IPS-NIHi7 (cell line): Measurements from ENCODE around the gene NT5M.
A peak's percentile ranks its signal among the peaks of the same experiment; 100 is the strongest.

Source experiments
- DNase-seq: peaks from one replicate; pipeline ENCODE4 v3.0.0; 2012; ENCODE audit warnings: mixed read lengths; ENCODE audit errors: extremely low spot score

The NT5M gene

DNA sequence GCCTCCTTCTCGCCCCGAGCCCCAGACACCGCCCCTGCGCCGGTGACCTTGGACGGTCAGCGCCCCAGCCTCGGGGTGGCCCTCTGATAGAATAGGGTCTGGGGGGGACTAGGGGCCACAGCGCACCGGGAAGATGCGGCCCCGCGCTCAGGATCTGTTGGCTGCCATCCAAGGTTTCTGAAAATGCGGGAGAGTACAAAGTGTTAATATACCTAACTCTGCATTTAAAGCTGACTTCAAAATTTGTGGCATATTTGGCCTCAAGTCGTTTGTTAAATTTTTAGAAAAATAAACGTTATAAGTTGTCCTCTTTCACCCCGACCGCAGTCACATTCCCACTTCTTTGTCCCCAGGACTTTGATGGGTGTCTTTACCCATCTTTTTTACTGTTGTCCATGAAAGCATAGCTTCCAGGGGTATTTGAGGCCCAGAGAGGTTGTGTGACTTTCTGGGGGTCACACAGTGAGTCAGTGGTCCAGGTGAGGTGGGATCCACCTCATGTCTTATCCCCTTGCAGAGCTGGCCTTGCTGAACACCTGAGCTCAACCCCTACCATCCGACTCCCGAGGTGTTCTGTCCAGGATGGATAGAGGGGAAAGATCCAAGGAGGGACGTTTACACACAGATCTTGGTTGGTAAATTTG, 796 bp downstream of the NT5M start:
- DNase-seq: no peak

DNA sequence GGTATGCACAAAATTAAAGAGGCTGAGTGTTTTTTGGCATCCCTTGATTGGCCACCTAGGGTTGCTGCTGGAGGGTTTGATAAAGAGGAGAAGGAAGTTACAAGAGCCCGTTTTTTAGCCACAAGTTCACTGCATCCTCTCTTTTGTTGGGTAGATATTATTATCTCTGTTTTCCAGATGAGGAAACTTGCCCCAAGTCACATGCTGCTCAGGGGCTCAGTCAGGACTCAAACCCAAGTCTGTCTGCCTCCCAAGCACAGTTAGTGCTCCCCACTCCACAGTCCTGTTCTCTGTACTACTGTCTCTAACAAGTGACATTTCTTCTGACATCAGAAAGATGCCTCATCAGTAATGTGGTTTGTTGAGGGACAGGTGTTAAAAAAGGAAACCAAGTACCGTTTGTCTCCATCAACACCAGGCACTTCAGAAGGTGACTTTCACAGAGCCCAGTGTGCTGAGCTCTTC, 1.4 kb downstream of the NT5M start:
- no peak for DNase-seq

- no peak for DNase-seq
These were observed 2.2 kb downstream of the NT5M start for GRCh38 chr17:17305281-17305801.

DNA sequence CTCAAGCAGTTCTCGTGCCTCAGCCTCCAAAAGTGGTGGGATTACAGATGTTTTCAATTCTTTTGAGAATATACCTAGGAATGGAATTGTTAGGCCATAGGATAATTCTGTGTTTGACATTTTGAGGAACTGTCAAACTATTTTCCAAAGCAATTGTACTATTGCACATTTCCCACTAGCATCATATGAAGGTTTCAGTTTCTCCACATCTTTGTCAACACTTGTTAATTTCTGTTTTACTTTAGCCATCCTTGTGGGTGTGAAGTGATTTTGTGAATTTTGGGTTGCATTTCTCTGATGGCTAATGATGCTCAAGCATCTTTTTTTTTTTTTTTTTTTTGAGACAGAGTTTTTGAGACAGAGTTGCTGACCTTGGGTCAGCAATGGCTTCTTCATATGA, 6.2 kb downstream of the NT5M start:
- no peak for DNase-seq

DNA sequence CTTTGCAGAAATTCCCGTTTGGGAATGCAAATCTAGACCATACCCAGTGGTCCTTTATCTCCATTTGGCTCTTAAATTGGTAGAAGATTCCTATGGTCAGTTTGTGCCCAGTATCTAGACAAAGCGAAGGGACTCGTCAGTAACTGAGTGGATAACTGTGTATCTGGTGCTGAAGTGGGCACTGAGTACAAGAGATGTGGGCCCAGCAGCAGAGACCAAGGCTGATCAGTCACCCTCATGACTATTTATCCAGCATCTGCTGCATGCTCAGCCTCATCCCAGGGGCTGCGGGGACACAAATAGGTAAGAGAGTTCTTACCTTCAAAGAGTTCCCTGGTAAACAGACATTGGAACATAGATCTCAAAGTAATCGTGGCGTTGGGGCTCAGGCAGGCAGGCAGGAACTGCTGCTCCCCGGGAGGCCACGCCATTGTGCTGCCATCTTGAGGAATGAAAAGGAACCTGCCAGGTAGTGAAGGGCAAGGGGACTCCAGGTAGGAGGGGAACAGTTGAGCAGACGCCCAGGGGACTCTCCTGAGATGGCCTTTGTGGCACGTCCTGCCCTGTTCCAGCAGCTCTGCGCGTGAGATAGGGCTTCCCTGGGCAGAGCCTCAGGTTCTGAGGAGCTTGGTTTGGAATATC, 10.3 kb downstream of the NT5M start:
- peak; percentile 87 for DNase-seq

DNA sequence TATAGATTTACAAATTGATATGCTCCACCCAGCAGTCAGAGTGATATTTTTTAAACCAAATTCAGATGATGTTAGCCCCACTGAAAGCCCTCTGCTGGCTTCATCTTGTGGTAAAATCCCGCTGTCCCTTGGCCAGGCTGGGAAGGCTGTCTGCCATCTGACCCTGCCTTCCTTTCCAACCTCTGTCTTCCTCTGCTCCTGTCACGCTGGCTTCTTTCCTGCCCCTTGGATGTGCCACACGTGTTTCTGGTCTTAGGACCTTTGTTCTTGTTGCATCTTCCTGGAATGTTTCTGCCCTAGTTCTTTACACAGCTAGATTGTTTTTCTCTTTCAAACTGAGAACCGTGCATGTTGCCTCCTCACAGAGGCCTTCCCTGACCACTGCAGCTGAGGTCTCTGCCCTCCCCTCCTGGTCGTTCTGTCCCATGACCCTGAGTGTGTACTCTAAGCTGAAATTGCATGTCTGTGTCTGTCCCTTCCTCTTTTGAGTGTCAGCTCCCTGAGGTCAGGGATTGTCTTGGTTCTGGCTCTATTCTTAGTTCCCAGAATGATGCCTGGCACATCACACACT, 11.4 kb downstream of the NT5M start:
- DNase-seq: peak; percentile 5

GRCh38 chr17:17315142-17315821, 12.1 kb downstream of the NT5M start:
- DNase-seq: no peak

GRCh38 chr17:17320188-17320910, 17.2 kb downstream of the NT5M start:
- peak; percentile 5 for DNase-seq

- DNase-seq: peak; percentile 7
These were observed 17.7 kb downstream of the NT5M start for GRCh38 chr17:17320911-17321220.

DNA sequence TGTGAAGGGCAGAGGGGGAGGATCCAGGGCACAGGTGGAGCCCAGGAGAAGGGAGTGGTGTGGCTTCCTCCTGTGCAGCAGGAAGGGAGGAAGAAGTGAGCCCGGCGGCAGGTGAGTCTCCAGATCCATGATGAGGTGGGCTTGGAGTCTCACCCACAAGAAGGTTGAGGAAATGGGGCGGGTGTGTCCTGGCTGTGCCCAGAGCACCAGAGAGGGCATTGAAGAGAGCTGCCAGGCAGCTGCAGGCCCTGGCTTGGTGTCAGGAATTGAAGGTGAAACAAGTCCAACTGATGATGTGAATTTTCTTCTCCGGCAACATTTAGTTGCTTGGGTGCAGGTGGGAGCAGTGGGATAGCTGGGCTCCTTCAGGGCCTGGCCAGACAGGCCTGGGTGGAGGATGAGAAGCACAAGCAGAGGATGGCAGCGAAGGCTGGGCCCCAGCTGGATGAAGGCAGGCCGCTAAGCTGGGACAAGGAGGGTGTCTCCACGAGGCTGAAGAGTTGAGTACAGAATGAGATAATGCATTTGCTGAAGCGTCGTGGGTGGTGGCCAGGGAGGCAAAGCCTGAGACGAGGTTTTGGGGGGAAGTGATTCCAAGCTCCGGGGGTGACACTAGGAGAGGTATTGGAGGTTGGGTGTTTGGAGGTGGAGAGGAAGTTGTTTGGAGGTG, 18.3 kb downstream of the NT5M start:
- no peak for DNase-seq

GRCh38 chr17:17322516-17323510, 19.6 kb downstream of the NT5M start:
- peak; percentile 6 for DNase-seq

DNA sequence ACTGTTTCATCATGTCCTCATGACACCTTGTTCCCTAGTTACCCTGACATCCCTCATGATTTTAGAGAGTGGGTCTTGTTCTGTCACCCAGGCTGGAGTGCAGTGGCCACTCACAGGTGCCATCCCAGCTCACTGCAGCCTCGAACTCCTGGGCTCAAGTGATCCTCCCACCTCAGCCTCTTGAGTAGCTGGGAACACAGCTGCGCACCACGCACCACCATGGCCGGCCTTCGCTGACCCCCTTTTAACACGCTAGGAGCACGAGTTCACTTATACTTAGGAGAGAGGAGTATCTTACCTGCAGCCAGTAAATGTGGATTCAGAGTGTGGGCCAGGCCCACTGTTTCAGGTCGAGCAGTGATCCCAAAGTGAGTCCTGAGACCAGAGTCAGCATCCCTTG, 21.4 kb downstream of the NT5M start:
- no peak for DNase-seq

GRCh38 chr17:17325228-17325627, 22.1 kb downstream of the NT5M start:
- DNase-seq: peak; percentile 5

- DNase-seq: peak; percentile 4
These were observed 22.6 kb downstream of the NT5M start for GRCh38 chr17:17325816-17326215.

DNA sequence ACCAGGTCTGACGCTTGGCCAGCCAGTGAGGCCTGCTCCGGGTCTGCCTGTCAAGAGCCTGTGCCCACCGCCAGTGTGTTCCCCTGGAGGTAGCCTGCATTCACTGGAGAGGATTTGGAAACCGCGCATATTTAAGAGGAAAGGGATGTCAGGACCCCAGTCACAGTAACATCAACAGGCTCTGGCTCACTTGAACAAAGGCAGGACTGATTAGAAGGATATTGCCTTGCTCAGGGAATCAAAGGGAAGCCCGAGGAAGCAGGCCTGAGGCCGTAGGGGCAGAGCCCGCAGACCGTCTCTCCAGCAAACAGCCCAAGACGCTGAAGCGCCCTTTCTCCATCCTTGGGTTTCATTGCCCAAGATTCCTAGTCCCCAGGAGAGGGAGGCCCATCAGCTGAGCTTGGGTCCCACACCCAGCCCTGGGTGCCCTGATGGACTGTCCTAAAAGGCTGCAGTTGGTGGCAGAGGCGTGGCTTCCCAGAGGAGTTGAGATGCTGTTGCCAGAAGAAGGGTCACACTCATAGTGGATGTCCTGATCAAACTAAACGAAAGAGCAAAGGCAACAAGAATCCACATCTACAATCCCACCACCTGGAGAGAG, 23.2 kb downstream of the NT5M start:
- DNase-seq: peak; percentile 5

GRCh38 chr17:17328251-17328650, 25.1 kb downstream of the NT5M start:
- DNase-seq: no peak

DNA sequence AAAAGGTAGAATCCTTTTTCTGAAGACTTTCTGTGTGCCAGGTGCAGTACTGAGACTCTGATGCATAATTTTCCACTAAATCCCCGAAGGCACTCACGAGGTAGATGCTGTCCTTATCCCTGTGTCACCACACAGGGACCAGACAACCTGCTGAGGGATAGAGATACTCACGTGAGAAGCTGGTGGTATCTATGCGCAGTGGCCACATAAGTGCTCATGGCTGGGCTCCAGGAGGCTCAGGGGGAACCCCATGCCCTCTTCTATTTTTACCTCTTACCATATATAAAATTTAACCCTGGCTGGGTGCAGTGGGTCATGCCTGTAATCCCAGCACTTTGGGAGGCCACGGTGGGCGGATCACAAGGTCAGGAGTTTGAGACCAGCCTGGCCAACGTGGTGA, 38.3 kb downstream of the NT5M start:
- DNase-seq: no peak

GRCh38 chr17:17342242-17342945, 39.2 kb downstream of the NT5M start:
- no peak for DNase-seq

DNA sequence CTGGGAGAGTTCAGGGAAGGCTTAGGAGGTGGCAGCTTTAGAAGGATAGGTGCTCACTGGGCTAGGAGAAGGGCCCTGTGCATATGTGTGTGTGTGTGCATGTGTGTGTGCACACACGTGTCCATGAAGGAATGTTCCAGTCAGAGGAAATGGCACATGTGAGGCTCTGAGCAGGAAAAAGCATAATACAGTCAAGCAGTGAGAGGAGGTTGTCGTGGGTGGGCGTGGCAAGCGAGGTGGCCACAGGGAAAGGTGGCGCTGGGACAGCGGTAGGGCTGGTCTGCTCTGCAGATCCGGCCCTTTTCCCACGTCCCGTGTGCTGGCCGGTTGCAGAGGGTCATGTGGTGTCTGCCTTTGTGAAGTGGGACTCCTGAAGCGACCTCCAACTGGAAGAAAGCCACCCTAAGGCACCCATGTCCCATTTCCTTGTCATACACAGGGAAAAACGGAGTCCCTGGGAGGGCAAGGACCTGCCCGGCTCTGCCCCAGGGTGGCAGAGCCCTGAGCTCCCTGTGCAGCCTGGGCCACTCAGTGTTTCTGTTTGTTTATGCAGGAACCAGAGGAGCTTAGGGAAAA, 40.1 kb downstream of the NT5M start:
- no peak for DNase-seq
